GM21390 (cell line): ENCODE measurements around the gene TMEM79.
"Not testable (repeated sequence)": the region's sequence is repeated elsewhere in the genome, so short reads cannot be mapped to it uniquely, and the experiment has no call there.

Experiments used
- ATAC-seq: cut with Tn5 transposase; IDR thresholded peaks from one replicate; pipeline ENCODE4 v1.9.1; 2021; ENCODE audit not compliant: unreplicated experiment

Gene TMEM79

DNA sequence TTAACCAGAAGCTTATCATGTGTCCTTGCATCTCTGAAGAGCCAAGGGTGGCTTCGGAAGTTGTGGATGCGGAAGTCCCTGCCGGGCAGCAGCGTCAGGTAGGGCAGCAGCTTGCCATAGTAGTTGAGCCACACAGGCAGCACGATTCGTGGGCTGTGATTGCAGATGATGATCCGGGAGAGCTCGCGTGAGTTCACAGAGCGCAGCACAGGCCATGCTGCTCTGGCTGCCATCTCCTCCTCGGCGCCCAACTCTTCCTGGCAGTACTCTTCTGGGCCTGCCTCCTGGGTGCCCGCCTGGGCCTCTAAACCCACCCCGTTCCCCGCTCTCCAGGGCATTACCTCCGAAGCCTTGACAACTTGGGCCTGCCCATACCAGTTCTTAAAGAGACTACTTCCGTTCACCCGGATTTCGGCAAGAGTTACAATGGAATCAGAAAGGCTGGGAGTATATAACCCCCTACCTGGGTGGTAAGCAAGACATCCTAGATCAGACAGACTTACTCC, 14.8 kb downstream of the TMEM79 start, which contains the start of gene VHLL:
TSS of gene VHLL (minus strand) at position 456 of the 506 bp plus-strand sequence. CDS start at position 338, 118 bp downstream.
- ATAC-seq: no peak

DNA sequence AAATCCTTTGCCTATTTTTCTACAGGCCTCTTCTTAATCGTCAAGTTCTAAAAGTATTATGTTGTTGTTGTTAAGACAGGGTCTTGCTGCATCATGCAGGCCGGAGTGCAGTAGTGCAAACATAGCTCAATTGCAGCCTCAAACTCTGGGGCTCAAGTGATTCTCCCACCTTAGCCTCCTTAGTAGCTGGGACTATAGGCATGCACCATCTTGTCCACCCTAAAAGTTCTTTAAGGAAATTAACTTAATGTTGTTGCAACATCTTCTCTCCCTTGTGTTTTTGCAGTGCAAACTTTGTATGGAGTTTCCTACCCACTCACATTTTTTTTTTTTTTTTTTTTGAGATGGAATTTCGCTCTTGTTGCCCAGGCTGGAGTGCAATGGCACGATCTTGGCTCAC, 19.1 kb downstream of the TMEM79 start:
- no peak for ATAC-seq

DNA sequence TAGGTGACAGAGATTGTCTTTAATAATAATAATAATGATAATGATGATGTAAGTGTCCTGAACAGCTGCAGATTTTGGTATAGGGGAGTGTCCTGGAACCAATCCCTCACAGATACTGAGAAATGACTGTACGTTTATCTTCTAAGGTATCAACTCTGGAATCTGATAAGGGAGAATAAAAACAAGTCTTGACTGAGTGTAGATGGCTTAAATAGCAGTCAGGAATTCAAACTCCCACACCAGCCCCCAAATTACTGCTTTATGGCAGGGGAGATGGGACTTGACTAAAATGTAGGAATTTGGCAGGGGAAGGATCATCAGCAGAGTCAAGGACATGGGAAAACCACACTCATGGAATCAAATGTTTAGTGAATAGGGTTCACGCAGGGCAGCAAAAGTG, 21.1 kb downstream of the TMEM79 start:
- ATAC-seq: no peak

DNA sequence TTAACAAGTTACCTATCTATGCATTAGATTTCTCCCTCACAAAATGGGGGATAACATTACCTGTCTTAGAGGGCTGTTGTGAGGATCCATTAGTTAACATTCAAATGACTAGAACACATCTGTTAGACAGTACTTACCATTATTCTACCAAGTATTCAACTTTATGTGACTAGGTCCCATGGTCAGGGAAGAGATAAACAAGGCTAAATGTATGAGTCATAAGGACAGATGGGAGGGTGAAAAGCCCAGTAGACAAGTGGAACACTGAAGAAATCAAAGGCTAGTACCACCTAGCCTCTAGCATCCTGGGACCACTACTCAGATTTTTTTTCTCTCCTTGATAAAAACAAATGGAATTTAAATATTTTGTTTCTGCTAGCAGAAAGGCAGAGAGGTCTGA, 24.0 kb downstream of the TMEM79 start:
- ATAC-seq: no peak

DNA sequence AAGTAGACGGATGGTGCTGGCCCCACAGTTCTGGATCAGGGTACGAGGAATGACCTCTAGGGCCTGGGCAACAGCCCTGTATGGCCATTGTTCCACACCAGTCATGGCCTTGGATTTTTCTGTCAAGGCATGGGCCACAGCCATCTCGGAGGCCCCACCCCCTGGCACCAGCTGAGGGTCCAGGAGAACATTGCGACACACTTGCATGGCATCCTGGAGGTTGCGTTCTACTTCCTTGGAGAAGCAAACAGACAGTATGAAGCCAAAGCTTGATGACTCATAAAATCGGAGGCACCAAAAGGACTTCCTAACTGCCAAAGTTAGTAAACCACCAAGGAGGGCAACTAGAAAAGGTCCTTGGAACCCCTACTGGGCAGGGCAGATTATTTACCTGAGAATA, 26.8 kb downstream of the TMEM79 start:
- no peak for ATAC-seq

DNA sequence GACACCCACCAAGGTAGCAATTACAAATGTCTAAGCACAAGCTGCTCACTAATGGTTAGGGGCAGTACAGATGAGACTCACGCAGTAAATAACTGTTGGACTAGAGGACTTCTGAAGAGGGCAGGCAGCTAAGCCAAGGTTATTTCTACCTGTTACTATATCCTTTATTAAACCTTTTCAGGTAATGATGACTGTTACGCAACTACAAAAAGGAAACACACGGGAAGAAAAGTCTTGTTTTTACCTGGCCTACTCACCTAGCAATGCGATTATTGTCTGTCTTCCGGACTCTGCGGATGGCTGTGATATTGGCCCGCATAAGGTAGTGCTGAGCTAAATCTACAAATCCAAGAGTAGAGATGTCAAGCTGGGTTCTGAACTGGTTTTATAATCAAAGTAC, 32.8 kb downstream of the TMEM79 start:
- ATAC-seq: no peak

DNA sequence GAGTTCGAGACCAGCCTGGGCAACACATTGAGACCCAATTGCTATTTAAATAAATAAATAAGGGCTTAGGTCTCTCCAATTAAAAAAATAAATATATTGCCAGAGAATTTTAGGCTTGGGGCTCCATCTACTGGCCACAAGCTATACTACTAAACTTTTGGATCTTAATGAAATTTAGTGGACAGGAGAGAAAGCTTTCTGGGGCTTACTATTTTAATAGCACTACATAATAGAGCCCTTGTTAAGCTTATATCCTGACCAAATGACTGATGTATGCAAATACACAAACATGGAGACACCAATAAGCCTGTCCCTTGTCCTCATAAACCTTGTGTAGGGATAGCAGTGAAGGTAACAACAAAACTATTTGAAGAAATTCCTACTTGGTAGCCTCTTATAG, 35.5 kb downstream of the TMEM79 start:
- ATAC-seq: no peak

DNA sequence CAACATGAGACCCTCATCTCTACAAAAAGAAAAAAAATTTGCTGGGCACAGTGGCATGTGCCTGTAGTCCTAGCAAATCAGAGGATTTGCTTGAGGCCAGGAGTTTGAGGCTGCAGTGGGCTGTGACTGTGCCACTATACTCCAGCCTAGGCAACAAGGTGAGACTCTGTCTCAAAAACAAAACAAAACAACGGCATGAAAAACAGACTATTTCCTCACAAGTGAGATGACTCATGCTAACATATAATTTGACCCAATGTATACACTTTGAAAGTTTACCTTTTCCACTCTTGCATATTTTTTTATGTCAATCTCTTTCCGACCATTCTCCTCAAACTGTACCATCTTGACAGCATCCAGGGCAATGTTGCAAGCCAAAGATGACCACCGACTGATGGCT, 36.4 kb downstream of the TMEM79 start:
- no peak for ATAC-seq

DNA sequence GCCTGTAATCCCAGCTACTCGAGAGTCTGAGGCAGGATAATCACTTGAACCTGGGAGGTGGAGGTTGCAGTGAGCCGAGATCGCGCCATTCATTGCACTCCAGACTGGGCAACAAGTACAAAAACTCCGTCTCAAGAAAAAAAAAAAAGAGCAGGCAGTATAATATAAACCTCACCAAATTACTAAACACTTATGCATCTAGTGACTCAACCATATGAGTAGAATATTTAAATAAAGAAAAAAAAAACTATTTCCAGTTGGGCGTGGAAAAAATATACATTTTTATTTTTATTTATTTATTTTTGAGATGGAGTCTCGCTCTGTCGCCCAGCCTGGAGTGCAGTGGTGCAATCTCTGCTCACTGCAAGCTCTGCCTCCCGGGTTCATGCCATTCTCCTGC, 39.1 kb downstream of the TMEM79 start:
- ATAC-seq: not testable (repeated sequence)

DNA sequence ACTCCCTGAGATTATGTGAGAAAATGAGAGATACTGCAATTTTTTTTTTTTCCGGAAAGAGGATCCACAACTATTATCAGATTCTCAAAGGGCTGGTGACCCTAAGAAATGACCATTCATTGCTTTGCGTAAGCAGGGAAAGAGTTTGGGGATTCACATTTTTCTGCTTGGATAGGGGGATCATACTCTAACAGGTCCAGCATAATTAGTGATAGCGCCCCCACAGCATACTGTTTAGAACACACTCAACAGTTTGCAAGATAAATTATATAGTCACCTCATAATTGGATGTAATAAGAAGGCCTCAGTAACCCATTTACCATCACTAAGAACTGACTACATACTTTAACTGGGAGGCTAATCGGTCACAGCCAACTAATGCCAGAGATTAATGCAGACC, 52.1 kb downstream of the TMEM79 start:
- no peak for ATAC-seq

DNA sequence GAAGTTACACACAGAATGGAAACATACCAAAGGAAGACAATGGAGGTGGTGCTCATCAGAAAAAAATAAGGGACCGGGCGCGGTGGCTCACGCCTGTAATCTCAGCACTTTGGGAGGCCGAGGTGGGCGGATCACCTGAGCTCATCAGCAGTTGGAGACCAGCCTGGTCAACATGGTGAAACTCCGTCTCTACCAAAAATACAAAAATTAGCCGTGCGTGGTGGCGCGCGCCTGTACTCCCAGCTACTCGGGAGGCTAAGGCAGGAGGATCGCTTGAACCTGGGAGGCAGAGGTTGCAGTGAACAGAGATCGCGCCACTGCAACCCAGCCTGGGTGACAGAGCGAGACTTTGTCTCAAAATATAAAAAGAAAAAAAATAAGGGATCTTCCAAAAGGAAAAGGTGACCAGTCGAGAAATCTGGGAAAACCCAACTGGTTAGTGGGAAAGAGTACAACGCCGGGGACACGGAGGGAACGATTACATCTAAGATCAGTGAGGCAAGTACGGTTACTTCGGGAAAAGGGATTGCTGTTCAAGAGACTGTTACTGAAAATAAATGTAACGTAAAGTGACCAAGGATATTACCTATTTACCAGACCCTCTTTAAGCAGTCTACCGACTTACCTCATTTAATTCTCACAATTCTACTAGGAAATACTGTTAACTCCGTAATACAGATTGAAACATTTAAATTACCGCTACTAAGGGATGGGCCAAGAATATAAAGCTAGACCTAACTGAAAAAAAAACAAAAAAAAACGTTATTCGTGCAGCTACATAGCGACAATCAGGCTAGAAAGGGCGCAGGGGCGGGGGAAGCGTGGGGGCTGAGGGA, 53.1 kb downstream of the TMEM79 start:
- no peak for ATAC-seq

DNA sequence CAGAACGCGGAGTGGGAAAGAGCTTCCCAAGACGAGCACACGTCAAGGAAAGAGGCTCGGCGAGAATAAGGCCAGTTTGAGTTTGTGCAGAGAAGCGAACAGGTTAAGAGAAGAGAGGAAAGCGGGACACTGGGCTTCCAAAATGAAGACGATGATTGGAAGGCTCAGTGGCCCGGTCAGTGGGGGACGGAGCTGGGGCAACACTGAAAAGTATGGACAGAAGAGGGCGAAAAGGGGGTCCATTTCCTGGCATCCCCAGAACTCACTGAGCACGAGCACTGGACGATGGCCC, 53.7 kb downstream of the TMEM79 start:
- peak; percentile 2 for ATAC-seq

DNA sequence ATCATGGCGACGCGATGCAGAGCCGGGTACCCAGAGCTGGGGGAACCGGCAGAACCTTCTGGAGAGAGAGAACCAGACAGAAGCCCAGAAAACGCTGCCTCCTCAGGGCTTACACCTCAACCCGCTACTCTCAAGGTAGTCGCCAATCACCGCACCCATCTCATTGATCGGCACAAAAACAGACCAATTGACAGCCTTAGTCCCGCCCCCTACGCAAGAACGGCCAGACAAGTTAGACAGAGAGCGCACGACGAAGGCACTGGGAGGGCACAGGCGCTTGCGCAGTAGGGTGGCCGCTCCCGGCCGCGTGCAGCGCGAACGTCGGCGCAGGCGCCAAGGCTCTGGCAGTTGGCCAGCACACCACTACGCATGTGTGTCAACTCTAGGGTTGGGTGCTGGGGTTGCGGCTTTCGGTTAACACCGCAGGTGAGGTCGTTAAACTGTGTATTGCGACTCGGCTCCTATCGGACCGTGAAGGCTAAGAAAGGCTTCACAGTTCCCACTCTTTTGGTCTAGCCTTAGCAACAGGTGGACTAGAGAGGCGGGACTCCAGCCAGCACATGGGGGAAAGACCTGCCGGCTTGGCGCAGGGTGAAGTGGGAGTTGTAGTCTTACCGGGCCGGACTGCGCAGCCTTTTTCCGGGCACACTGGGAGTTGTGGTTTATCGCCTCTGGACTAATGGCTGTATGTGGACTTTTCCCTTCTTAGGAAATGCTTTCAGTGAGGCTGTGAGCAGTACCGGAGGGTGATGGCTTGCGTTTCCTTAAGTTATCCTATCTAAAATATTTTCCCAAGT, 54.3 kb downstream of the TMEM79 start, which contains the start of the genes CCT3 and TSACC:
TSS of gene CCT3 (minus strand) at position 113 of the 797 bp plus-strand sequence. CDS start at position 5, 108 bp downstream.
TSS of gene TSACC (plus strand) at position 347 of the 797 bp plus-strand sequence. CDS start 1,232 bp downstream, outside the sequence.
- peak; percentile 91 for ATAC-seq
